WTC11 (cell line): ENCODE data around the gene CLSTN2. TPM values are rescaled to one million over a fixed set of nuclear protein-coding genes. Genes with fewer than 3 reads are reported as not detected.

ENCODE experiments used
- ATAC-seq: fragments of 200-7000 bp; cut with Tn5 transposase; 2 replicates; pipeline ENCODE4 v1.10.0; 2021; ENCODE audit warnings: mild to moderate bottlenecking, moderate library complexity
- CTCF ChIA-PET: fragments of 300-600 bp; sonication (Branson Sonifier 250); formaldehyde crosslinking; loops from one replicate; lab custom pipeline; 2021; ENCODE audit warnings: antibody characterized with exemption; lab: Charles Lee
- POLR2A ChIA-PET: fragments of 350-600 bp; sonication (Branson Sonifier 250); formaldehyde crosslinking; loops from one replicate; lab custom pipeline; 2021; ENCODE audit warnings: antibody characterized with exemption; lab: Charles Lee
- DNase-seq: peaks from one replicate; pipeline ENCODE4 v3.0.0; 2021; ENCODE audit warnings: low spot score
- H3K27ac Mint-ChIP-seq: 2 replicates; pipeline ENCODE4 v1.8.0; 2021; ENCODE audit warnings: mixed read lengths
- H3K27me3 Mint-ChIP-seq: 2 replicates; pipeline ENCODE4 v1.8.0; 2021; ENCODE audit warnings: low read depth, mild to moderate bottlenecking, moderate library complexity, mixed read lengths
- H3K36me3 Mint-ChIP-seq: 2 replicates; pipeline ENCODE4 v1.8.0; 2021; ENCODE audit warnings: mixed read lengths
- H3K4me1 Mint-ChIP-seq: 2 replicates; pipeline ENCODE4 v1.8.0; 2022; ENCODE audit warnings: mixed read lengths
- H3K4me3 Mint-ChIP-seq: 2 replicates; pipeline ENCODE4 v1.8.0; 2021; ENCODE audit warnings: mild to moderate bottlenecking, moderate library complexity, mixed read lengths
- H3K9me3 Mint-ChIP-seq: 2 replicates; pipeline ENCODE4 v1.8.0; 2021; ENCODE audit warnings: mixed read lengths
- CBFB ChIP-seq: sonication (generic); formaldehyde crosslinking; IDR thresholded peaks from 2 replicates; pipeline ENCODE4 v1.8.1; 2022; ENCODE audit warnings: mild to moderate bottlenecking, low read depth, missing genetic modification reagents
- ESRRA ChIP-seq: sonication (generic); formaldehyde crosslinking; IDR thresholded peaks from 2 replicates; pipeline ENCODE4 v1.8.1; 2022; ENCODE audit warnings: mild to moderate bottlenecking, missing genetic modification reagents, borderline replicate concordance
- HMGA2 ChIP-seq: fragments of 250-450 bp; sonication (Bioruptor Pico); IDR thresholded peaks from 2 replicates; pipeline ENCODE4 v1.4.0; 2021; ENCODE audit warnings: mild to moderate bottlenecking, moderate library complexity
- NFYB ChIP-seq: sonication (generic); formaldehyde crosslinking; conservative IDR thresholded peaks from 2 replicates; pipeline ENCODE4 v1.8.0; 2022; ENCODE audit warnings: low read depth, missing genetic modification reagents
- NR3C1 ChIP-seq: sonication (generic); formaldehyde crosslinking; conservative IDR thresholded peaks from 2 replicates; pipeline ENCODE4 v1.8.1; 2023; ENCODE audit warnings: low read depth, mild to moderate bottlenecking, missing genetic modification reagents
- RELA ChIP-seq: sonication (generic); formaldehyde crosslinking; IDR thresholded peaks from 2 replicates; pipeline ENCODE4 v1.8.1; 2022; ENCODE audit warnings: missing genetic modification reagents, mild to moderate bottlenecking, borderline replicate concordance
- RORB ChIP-seq: fragments of 250-450 bp; sonication (Bioruptor Pico); IDR thresholded peaks from 2 replicates; pipeline ENCODE4 v1.9.0; 2021; ENCODE audit warnings: mild to moderate bottlenecking
- TCF7 ChIP-seq: sonication (generic); formaldehyde crosslinking; IDR thresholded peaks from 2 replicates; pipeline ENCODE4 v1.8.0; 2022; ENCODE audit warnings: mild to moderate bottlenecking, low read depth, missing genetic modification reagents, moderate library complexity
- ZBTB21 ChIP-seq: sonication (generic); formaldehyde crosslinking; IDR thresholded peaks from 2 replicates; pipeline ENCODE4 v1.8.1; 2023; ENCODE audit warnings: mild to moderate bottlenecking, missing genetic modification reagents, borderline replicate concordance
- ZNF219 ChIP-seq: sonication (generic); formaldehyde crosslinking; IDR thresholded peaks from 2 replicates; pipeline ENCODE4 v1.8.0; 2023; ENCODE audit warnings: missing genetic modification reagents, mild to moderate bottlenecking, borderline replicate concordance
- ZNF232 ChIP-seq: sonication (generic); formaldehyde crosslinking; IDR thresholded peaks from 2 replicates; pipeline ENCODE4 v1.8.0; 2022; ENCODE audit warnings: mild to moderate bottlenecking, missing genetic modification reagents
- ZNF423 ChIP-seq: fragments of 250-450 bp; sonication (Bioruptor Pico); IDR thresholded peaks from 2 replicates; pipeline ENCODE4 v2.1.2; 2022; ENCODE audit warnings: mild to moderate bottlenecking, moderate library complexity
- total RNA-seq: library from RNA; stranded (reverse); gene quantifications from 3 replicates; pipeline ENCODE4 v1.2.3, GENCODE V29; 2021
- TF ChIP-seq, protein P1 (sequence below): sonication (generic); formaldehyde crosslinking; IDR thresholded peaks from 2 replicates; pipeline ENCODE4 v1.8.1; 2023; ENCODE audit warnings: mild to moderate bottlenecking, missing genetic modification reagents
- TF ChIP-seq, protein P2 (sequence below): sonication (generic); formaldehyde crosslinking; IDR thresholded peaks from 2 replicates; pipeline ENCODE4 v1.8.0; 2023; ENCODE audit warnings: mild to moderate bottlenecking, missing genetic modification reagents
- TF ChIP-seq, protein P3 (sequence below): sonication (generic); formaldehyde crosslinking; IDR thresholded peaks from 2 replicates; pipeline ENCODE4 v1.8.1; 2022; ENCODE audit warnings: missing genetic modification reagents, borderline replicate concordance
- TF ChIP-seq, protein P4 (sequence below): fragments of 250-450 bp; sonication (Bioruptor Pico); IDR thresholded peaks from 2 replicates; pipeline ENCODE4 v2.1.2; 2022; ENCODE audit warnings: mild to moderate bottlenecking, moderate library complexity
- TF ChIP-seq, protein P5 (sequence below): sonication (generic); formaldehyde crosslinking; IDR thresholded peaks from 2 replicates; pipeline ENCODE4 v1.8.1; 2022; ENCODE audit warnings: mild to moderate bottlenecking, missing genetic modification reagents, moderate library complexity, borderline replicate concordance
- TF ChIP-seq, protein P6 (sequence below): sonication (generic); formaldehyde crosslinking; IDR thresholded peaks from 2 replicates; pipeline ENCODE4 v1.8.0; 2022; ENCODE audit warnings: missing genetic modification reagents
- TF ChIP-seq, protein P7 (sequence below): sonication (generic); formaldehyde crosslinking; IDR thresholded peaks from 2 replicates; pipeline ENCODE4 v1.8.0; 2022; ENCODE audit warnings: mild to moderate bottlenecking, missing genetic modification reagents

CLSTN2 gene
- total RNA-seq, 1 experiment from 2014 or later = 0.35 TPM

DNA sequence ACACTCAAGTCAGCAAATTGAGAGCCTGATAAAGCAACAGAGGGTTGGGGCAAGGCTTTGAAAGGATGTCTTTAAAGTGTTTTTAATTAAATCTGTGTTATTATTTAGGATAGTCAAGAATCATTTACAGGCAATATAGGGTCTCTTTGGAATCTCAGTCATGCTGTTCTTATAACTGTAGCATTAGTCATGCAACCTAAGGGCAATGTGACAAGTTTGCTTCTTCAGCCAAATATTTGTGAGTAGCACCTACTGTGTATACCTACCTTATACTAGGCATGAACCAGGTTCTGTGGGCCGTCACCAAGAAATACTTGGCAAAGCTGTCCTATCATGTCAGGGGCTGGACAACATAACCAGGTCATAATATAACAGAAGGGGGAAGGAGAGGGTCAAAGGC lies 558.3 kb downstream of the CLSTN2 start:
- peaks cover 4% of the 10 kb centered on the region; the same call in 1 of the 2 replicates for H3K9me3 Mint-ChIP-seq
- DNase-seq (no peak), ATAC-seq (no peak)
- CTCF ChIA-PET = no interaction called here
- H3K36me3 Mint-ChIP-seq = no peaks in the 10 kb centered on the region
- H3K27me3 Mint-ChIP-seq = no peaks in the 10 kb centered on the region
- no peak overlapping the region for H3K4me3 Mint-ChIP-seq
- H3K27ac Mint-ChIP-seq = no peak overlapping the region
- TF ChIP-seq ESRRA (CRISPR knock-in tag) = no peak
- no peak for TF ChIP-seq CBFB (CRISPR knock-in tag)
- TF ChIP-seq, protein P1, sequence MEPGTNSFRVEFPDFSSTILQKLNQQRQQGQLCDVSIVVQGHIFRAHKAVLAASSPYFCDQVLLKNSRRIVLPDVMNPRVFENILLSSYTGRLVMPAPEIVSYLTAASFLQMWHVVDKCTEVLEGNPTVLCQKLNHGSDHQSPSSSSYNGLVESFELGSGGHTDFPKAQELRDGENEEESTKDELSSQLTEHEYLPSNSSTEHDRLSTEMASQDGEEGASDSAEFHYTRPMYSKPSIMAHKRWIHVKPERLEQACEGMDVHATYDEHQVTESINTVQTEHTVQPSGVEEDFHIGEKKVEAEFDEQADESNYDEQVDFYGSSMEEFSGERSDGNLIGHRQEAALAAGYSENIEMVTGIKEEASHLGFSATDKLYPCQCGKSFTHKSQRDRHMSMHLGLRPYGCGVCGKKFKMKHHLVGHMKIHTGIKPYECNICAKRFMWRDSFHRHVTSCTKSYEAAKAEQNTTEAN (CRISPR knock-in tag) = no peak
- TF ChIP-seq, protein P2, sequence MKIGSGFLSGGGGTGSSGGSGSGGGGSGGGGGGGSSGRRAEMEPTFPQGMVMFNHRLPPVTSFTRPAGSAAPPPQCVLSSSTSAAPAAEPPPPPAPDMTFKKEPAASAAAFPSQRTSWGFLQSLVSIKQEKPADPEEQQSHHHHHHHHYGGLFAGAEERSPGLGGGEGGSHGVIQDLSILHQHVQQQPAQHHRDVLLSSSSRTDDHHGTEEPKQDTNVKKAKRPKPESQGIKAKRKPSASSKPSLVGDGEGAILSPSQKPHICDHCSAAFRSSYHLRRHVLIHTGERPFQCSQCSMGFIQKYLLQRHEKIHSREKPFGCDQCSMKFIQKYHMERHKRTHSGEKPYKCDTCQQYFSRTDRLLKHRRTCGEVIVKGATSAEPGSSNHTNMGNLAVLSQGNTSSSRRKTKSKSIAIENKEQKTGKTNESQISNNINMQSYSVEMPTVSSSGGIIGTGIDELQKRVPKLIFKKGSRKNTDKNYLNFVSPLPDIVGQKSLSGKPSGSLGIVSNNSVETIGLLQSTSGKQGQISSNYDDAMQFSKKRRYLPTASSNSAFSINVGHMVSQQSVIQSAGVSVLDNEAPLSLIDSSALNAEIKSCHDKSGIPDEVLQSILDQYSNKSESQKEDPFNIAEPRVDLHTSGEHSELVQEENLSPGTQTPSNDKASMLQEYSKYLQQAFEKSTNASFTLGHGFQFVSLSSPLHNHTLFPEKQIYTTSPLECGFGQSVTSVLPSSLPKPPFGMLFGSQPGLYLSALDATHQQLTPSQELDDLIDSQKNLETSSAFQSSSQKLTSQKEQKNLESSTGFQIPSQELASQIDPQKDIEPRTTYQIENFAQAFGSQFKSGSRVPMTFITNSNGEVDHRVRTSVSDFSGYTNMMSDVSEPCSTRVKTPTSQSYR (CRISPR knock-in tag) = no peak
- TF ChIP-seq HMGA2 (CRISPR knock-in tag) = no peak
- no peak for TF ChIP-seq ZNF219 (CRISPR knock-in tag)
- TF ChIP-seq, protein P3, sequence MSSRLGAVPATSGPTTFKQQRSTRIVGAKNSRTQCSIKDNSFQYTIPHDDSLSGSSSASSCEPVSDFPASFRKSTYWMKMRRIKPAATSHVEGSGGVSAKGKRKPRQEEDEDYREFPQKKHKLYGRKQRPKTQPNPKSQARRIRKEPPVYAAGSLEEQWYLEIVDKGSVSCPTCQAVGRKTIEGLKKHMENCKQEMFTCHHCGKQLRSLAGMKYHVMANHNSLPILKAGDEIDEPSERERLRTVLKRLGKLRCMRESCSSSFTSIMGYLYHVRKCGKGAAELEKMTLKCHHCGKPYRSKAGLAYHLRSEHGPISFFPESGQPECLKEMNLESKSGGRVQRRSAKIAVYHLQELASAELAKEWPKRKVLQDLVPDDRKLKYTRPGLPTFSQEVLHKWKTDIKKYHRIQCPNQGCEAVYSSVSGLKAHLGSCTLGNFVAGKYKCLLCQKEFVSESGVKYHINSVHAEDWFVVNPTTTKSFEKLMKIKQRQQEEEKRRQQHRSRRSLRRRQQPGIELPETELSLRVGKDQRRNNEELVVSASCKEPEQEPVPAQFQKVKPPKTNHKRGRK (CRISPR knock-in tag) = no peak
- H3K4me1 Mint-ChIP-seq = no peaks in the 10 kb centered on the region
- POLR2A ChIA-PET = no interaction called here

DNA sequence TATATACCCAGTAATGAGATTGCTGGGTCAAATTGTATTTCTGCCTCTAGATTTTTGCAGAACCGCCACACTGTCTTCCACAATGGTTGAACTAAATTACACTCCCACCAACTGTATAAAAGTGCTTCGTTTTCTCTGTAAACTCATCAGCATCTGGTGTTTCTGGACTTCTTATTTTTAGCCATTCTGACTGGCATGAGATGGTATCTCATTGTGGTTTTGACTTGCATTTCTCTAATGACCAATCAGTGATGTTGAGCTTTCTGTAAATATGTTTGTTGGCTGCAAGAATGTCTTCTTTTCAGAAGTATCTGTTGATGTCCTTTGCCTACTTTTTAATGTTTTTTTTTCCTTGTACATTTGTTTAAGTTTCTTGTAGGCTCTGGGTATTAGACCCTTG lies 560.0 kb downstream of the CLSTN2 start:
- ChIA-PET POLR2A (no interaction called here), CTCF (no interaction called here)
- Mint-ChIP-seq H3K9me3 (peaks cover 4% of the 10 kb centered on the region; the same call in 1 of the 2 replicates), H3K4me1 (peaks cover 3% of the 10 kb centered on the region; the same call in 1 of the 2 replicates), H3K36me3 (no peaks in the 10 kb centered on the region), H3K4me3 (no peak overlapping the region), H3K27ac (no peak overlapping the region), H3K27me3 (no peaks in the 10 kb centered on the region)
- no peak for DNase-seq
- ATAC-seq = no peak
- TF ChIP-seq TCF7 = no peak
- TF ChIP-seq ZNF423 (CRISPR knock-in tag) = no peak
- TF ChIP-seq RELA (CRISPR knock-in tag) = no peak
- no peak for TF ChIP-seq ZNF232
- TF ChIP-seq, protein P4, sequence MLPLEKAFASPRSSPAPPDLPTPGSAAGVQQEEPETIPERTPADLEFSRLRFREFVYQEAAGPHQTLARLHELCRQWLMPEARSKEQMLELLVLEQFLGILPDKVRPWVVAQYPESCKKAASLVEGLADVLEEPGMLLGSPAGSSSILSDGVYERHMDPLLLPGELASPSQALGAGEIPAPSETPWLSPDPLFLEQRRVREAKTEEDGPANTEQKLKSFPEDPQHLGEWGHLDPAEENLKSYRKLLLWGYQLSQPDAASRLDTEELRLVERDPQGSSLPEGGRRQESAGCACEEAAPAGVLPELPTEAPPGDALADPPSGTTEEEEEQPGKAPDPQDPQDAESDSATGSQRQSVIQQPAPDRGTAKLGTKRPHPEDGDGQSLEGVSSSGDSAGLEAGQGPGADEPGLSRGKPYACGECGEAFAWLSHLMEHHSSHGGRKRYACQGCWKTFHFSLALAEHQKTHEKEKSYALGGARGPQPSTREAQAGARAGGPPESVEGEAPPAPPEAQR (CRISPR knock-in tag) = no peak
- TF ChIP-seq, protein P5, sequence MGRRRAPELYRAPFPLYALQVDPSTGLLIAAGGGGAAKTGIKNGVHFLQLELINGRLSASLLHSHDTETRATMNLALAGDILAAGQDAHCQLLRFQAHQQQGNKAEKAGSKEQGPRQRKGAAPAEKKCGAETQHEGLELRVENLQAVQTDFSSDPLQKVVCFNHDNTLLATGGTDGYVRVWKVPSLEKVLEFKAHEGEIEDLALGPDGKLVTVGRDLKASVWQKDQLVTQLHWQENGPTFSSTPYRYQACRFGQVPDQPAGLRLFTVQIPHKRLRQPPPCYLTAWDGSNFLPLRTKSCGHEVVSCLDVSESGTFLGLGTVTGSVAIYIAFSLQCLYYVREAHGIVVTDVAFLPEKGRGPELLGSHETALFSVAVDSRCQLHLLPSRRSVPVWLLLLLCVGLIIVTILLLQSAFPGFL (CRISPR knock-in tag) = no peak
- TF ChIP-seq RORB = no peak
- TF ChIP-seq ZBTB21 = no peak
- no peak for TF ChIP-seq HMGA2 (CRISPR knock-in tag)
- no peak for TF ChIP-seq NFYB (CRISPR knock-in tag)
- TF ChIP-seq, protein P6, sequence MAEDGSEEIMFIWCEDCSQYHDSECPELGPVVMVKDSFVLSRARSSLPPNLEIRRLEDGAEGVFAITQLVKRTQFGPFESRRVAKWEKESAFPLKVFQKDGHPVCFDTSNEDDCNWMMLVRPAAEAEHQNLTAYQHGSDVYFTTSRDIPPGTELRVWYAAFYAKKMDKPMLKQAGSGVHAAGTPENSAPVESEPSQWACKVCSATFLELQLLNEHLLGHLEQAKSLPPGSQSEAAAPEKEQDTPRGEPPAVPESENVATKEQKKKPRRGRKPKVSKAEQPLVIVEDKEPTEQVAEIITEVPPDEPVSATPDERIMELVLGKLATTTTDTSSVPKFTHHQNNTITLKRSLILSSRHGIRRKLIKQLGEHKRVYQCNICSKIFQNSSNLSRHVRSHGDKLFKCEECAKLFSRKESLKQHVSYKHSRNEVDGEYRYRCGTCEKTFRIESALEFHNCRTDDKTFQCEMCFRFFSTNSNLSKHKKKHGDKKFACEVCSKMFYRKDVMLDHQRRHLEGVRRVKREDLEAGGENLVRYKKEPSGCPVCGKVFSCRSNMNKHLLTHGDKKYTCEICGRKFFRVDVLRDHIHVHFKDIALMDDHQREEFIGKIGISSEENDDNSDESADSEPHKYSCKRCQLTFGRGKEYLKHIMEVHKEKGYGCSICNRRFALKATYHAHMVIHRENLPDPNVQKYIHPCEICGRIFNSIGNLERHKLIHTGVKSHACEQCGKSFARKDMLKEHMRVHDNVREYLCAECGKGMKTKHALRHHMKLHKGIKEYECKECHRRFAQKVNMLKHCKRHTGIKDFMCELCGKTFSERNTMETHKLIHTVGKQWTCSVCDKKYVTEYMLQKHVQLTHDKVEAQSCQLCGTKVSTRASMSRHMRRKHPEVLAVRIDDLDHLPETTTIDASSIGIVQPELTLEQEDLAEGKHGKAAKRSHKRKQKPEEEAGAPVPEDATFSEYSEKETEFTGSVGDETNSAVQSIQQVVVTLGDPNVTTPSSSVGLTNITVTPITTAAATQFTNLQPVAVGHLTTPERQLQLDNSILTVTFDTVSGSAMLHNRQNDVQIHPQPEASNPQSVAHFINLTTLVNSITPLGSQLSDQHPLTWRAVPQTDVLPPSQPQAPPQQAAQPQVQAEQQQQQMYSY (CRISPR knock-in tag) = no peak
- TF ChIP-seq, protein P7, sequence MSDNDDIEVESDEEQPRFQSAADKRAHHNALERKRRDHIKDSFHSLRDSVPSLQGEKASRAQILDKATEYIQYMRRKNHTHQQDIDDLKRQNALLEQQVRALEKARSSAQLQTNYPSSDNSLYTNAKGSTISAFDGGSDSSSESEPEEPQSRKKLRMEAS = no peak
- no peak for TF ChIP-seq NR3C1 (CRISPR knock-in tag)
